Measurements from ENCODE around the gene OSBPL6. TPM values are rescaled to one million over a fixed set of nuclear protein-coding genes. Genes with fewer than 3 reads are reported as not detected.

The OSBPL6 gene
- total RNA-seq, 1 experiment from 2014 or later: 0.30 TPM

GRCh38 chr2:178200331-178200730 is 6.0 kb downstream of the OSBPL6 start:
- H2AFZ ChIP-seq (ENCODE audit: low read length): no peak overlapping the region
- H3K4me3 ChIP-seq (ENCODE audit: low read length): no peak overlapping the region
- no peaks in the 10 kb centered on the region for H4K20me1 ChIP-seq (ENCODE audit: insufficient read depth, low read depth, low read length)
- no peaks in the 10 kb centered on the region for H3K79me2 ChIP-seq (ENCODE audit: low read length)
- no peaks in the 10 kb centered on the region for H3K27me3 ChIP-seq (ENCODE audit: low read length)
- peaks cover 1% of the 10 kb centered on the region; the same call in 1 of the 2 replicates for H3K4me1 ChIP-seq (ENCODE audit: low read length)
- H3K27ac ChIP-seq (ENCODE audit: low read length): no peak overlapping the region
- no peaks in the 10 kb centered on the region for H3K36me3 ChIP-seq (ENCODE audit: insufficient read depth, low read length)
- no peak overlapping the region for H3K9ac ChIP-seq (ENCODE audit: low read length)
- H3K9me3 ChIP-seq (ENCODE audit: low read length): no peaks in the 10 kb centered on the region
- H3K9me2 ChIP-seq (replicated peaks; ENCODE audit: insufficient read depth, low read length): no peaks in the 10 kb centered on the region
- DNase-seq: no peak
- no peak overlapping the region for H3K4me2 ChIP-seq (ENCODE audit: low read depth, low read length, poor library complexity, severe bottlenecking)

- no peak overlapping the region for H3K4me3 ChIP-seq (ENCODE audit: low read length)
- no peak overlapping the region for H3K4me2 ChIP-seq (ENCODE audit: low read depth, low read length, poor library complexity, severe bottlenecking)
- H3K36me3 ChIP-seq (ENCODE audit: insufficient read depth, low read length): no peaks in the 10 kb centered on the region
- H3K27ac ChIP-seq (ENCODE audit: low read length): no peak overlapping the region
- no peaks in the 10 kb centered on the region for H3K27me3 ChIP-seq (ENCODE audit: low read length)
- no peaks in the 10 kb centered on the region for H3K4me1 ChIP-seq (ENCODE audit: low read length)
- no peak for DNase-seq
- H2AFZ ChIP-seq (ENCODE audit: low read length): no peak overlapping the region
- H3K79me2 ChIP-seq (ENCODE audit: low read length): no peaks in the 10 kb centered on the region
- H4K20me1 ChIP-seq (ENCODE audit: insufficient read depth, low read depth, low read length): no peaks in the 10 kb centered on the region
- no peaks in the 10 kb centered on the region for H3K9me3 ChIP-seq (ENCODE audit: low read length)
- H3K9me2 ChIP-seq (replicated peaks; ENCODE audit: insufficient read depth, low read length): no peaks in the 10 kb centered on the region
- no peak overlapping the region for H3K9ac ChIP-seq (ENCODE audit: low read length)
These were observed 8.6 kb downstream of the OSBPL6 start for GRCh38 chr2:178202927-178203326.

- Histone ChIP-seq H4K20me1 (ENCODE audit: insufficient read depth, low read depth, low read length) (no peaks in the 10 kb centered on the region), H3K4me2 (ENCODE audit: low read depth, low read length, poor library complexity, severe bottlenecking) (no peak overlapping the region), H3K27me3 (ENCODE audit: low read length) (no peaks in the 10 kb centered on the region), H3K36me3 (ENCODE audit: insufficient read depth, low read length) (no peaks in the 10 kb centered on the region), H3K9ac (ENCODE audit: low read length) (no peak overlapping the region), H2AFZ (ENCODE audit: low read length) (no peak overlapping the region), H3K79me2 (ENCODE audit: low read length) (no peaks in the 10 kb centered on the region), H3K4me1 (ENCODE audit: low read length) (no peaks in the 10 kb centered on the region), H3K9me2 (replicated peaks; ENCODE audit: insufficient read depth, low read length) (no peaks in the 10 kb centered on the region), H3K9me3 (ENCODE audit: low read length) (no peaks in the 10 kb centered on the region), H3K4me3 (ENCODE audit: low read length) (no peak overlapping the region), H3K27ac (ENCODE audit: low read length) (no peak overlapping the region)
- no peak for DNase-seq
These were observed 10.7 kb downstream of the OSBPL6 start for GRCh38 chr2:178204977-178205376.

GRCh38 chr2:178205853-178206521 is 11.7 kb downstream of the OSBPL6 start:
- no peak overlapping the region for H3K27ac ChIP-seq (ENCODE audit: low read length)
- no peak overlapping the region for H3K4me3 ChIP-seq (ENCODE audit: low read length)
- no peaks in the 10 kb centered on the region for H3K4me1 ChIP-seq (ENCODE audit: low read length)
- no peaks in the 10 kb centered on the region for H3K79me2 ChIP-seq (ENCODE audit: low read length)
- no peaks in the 10 kb centered on the region for H3K9me3 ChIP-seq (ENCODE audit: low read length)
- no peaks in the 10 kb centered on the region for H3K36me3 ChIP-seq (ENCODE audit: insufficient read depth, low read length)
- H3K9ac ChIP-seq (ENCODE audit: low read length): no peak overlapping the region
- H4K20me1 ChIP-seq (ENCODE audit: insufficient read depth, low read depth, low read length): no peaks in the 10 kb centered on the region
- no peak overlapping the region for H2AFZ ChIP-seq (ENCODE audit: low read length)
- DNase-seq: no peak
- H3K4me2 ChIP-seq (ENCODE audit: low read depth, low read length, poor library complexity, severe bottlenecking): no peak overlapping the region
- no peaks in the 10 kb centered on the region for H3K27me3 ChIP-seq (ENCODE audit: low read length)
- H3K9me2 ChIP-seq (replicated peaks; ENCODE audit: insufficient read depth, low read length): no peaks in the 10 kb centered on the region

- Histone ChIP-seq H3K27me3 (ENCODE audit: low read length) (no peaks in the 10 kb centered on the region), H3K79me2 (ENCODE audit: low read length) (no peaks in the 10 kb centered on the region), H3K4me1 (ENCODE audit: low read length) (no peaks in the 10 kb centered on the region), H3K9me3 (ENCODE audit: low read length) (no peaks in the 10 kb centered on the region), H3K36me3 (ENCODE audit: insufficient read depth, low read length) (no peaks in the 10 kb centered on the region), H3K9me2 (replicated peaks; ENCODE audit: insufficient read depth, low read length) (no peaks in the 10 kb centered on the region), H3K9ac (ENCODE audit: low read length) (no peak overlapping the region), H2AFZ (ENCODE audit: low read length) (no peak overlapping the region), H3K4me3 (ENCODE audit: low read length) (no peak overlapping the region), H4K20me1 (ENCODE audit: insufficient read depth, low read depth, low read length) (no peaks in the 10 kb centered on the region), H3K27ac (ENCODE audit: low read length) (no peak overlapping the region), H3K4me2 (ENCODE audit: low read depth, low read length, poor library complexity, severe bottlenecking) (no peak overlapping the region)
- DNase-seq: no peak
These were observed 14.0 kb downstream of the OSBPL6 start for GRCh38 chr2:178208336-178208735.

GRCh38 chr2:178208817-178209216 is 14.5 kb downstream of the OSBPL6 start:
- H3K9me2 ChIP-seq (replicated peaks; ENCODE audit: insufficient read depth, low read length): no peaks in the 10 kb centered on the region
- H3K4me1 ChIP-seq (ENCODE audit: low read length): no peaks in the 10 kb centered on the region
- H3K9ac ChIP-seq (ENCODE audit: low read length): no peak overlapping the region
- H3K9me3 ChIP-seq (ENCODE audit: low read length): no peaks in the 10 kb centered on the region
- no peak for DNase-seq
- H3K4me3 ChIP-seq (ENCODE audit: low read length): no peak overlapping the region
- H3K79me2 ChIP-seq (ENCODE audit: low read length): no peaks in the 10 kb centered on the region
- no peak overlapping the region for H3K27ac ChIP-seq (ENCODE audit: low read length)
- no peak overlapping the region for H3K4me2 ChIP-seq (ENCODE audit: low read depth, low read length, poor library complexity, severe bottlenecking)
- H4K20me1 ChIP-seq (ENCODE audit: insufficient read depth, low read depth, low read length): no peaks in the 10 kb centered on the region
- no peaks in the 10 kb centered on the region for H3K27me3 ChIP-seq (ENCODE audit: low read length)
- H3K36me3 ChIP-seq (ENCODE audit: insufficient read depth, low read length): no peaks in the 10 kb centered on the region
- H2AFZ ChIP-seq (ENCODE audit: low read length): no peak overlapping the region

- no peak overlapping the region for H3K4me2 ChIP-seq (ENCODE audit: low read depth, low read length, poor library complexity, severe bottlenecking)
These were observed 17.1 kb downstream of the OSBPL6 start for GRCh38 chr2:178211460-178211859.

GRCh38 chr2:178211943-178212342 is 17.6 kb downstream of the OSBPL6 start:
- Histone ChIP-seq H3K36me3 (ENCODE audit: insufficient read depth, low read length) (no peaks in the 10 kb centered on the region), H3K9me2 (replicated peaks; ENCODE audit: insufficient read depth, low read length) (no peaks in the 10 kb centered on the region), H3K79me2 (ENCODE audit: low read length) (no peaks in the 10 kb centered on the region), H3K4me1 (ENCODE audit: low read length) (no peaks in the 10 kb centered on the region), H3K4me2 (ENCODE audit: low read depth, low read length, poor library complexity, severe bottlenecking) (no peak overlapping the region), H2AFZ (ENCODE audit: low read length) (no peak overlapping the region), H3K9ac (ENCODE audit: low read length) (no peak overlapping the region), H3K27ac (ENCODE audit: low read length) (no peak overlapping the region), H3K4me3 (ENCODE audit: low read length) (no peak overlapping the region), H3K9me3 (ENCODE audit: low read length) (no peaks in the 10 kb centered on the region), H3K27me3 (ENCODE audit: low read length) (no peaks in the 10 kb centered on the region), H4K20me1 (ENCODE audit: insufficient read depth, low read depth, low read length) (no peaks in the 10 kb centered on the region)
- no peak for DNase-seq

More at GRCh38 chr2:178211460-178211859, 17.1 kb downstream of the OSBPL6 start:
- Histone ChIP-seq H3K4me3 (ENCODE audit: low read length) (no peak overlapping the region), H3K9ac (ENCODE audit: low read length) (no peak overlapping the region), H4K20me1 (ENCODE audit: insufficient read depth, low read depth, low read length) (no peaks in the 10 kb centered on the region), H3K9me3 (ENCODE audit: low read length) (no peaks in the 10 kb centered on the region), H3K27me3 (ENCODE audit: low read length) (no peaks in the 10 kb centered on the region), H3K79me2 (ENCODE audit: low read length) (no peaks in the 10 kb centered on the region), H3K4me1 (ENCODE audit: low read length) (no peaks in the 10 kb centered on the region), H3K9me2 (replicated peaks; ENCODE audit: insufficient read depth, low read length) (no peaks in the 10 kb centered on the region), H2AFZ (ENCODE audit: low read length) (no peak overlapping the region), H3K36me3 (ENCODE audit: insufficient read depth, low read length) (no peaks in the 10 kb centered on the region), H3K27ac (ENCODE audit: low read length) (no peak overlapping the region)
- DNase-seq: no peak

Measured in Karpas-422 (cell line).